Esophagus mucosa (tissue), 1 donor: ENCODE measurements around the gene DNAJB13. TPM values are rescaled to one million over a fixed set of nuclear protein-coding genes. Genes with fewer than 3 reads are reported as not detected.
"Not testable (repeated sequence)": the region's sequence is repeated elsewhere in the genome, so short reads cannot be mapped to it uniquely, and the experiment has no call there.

Experiments
- ATAC-seq: fragments of 200-7000 bp; cut with Tn5 transposase; one replicate; pipeline ENCODE4 v1.9.1; 2020
- total RNA-seq: library from RNA; stranded (reverse); gene quantifications from one replicate; pipeline ENCODE4 v1.2.4, GENCODE V29; 2023
- donor health status: DM: yes; HTN: yes; CAD: no.

The DNAJB13 gene, protein sequence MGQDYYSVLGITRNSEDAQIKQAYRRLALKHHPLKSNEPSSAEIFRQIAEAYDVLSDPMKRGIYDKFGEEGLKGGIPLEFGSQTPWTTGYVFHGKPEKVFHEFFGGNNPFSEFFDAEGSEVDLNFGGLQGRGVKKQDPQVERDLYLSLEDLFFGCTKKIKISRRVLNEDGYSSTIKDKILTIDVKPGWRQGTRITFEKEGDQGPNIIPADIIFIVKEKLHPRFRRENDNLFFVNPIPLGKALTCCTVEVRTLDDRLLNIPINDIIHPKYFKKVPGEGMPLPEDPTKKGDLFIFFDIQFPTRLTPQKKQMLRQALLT
- not detected for total RNA-seq

GRCh38 chr11:73950869-73951710 is at the start of gene DNAJB13:
TSS of gene DNAJB13 (plus strand) at chr11:73951026. CDS start at chr11:73951070, 44 bp downstream.
- peak; percentile 87 for ATAC-seq

GRCh38 chr11:73902303-73902702 is 48.5 kb upstream of the DNAJB13 start:
- no peak for ATAC-seq

DNA sequence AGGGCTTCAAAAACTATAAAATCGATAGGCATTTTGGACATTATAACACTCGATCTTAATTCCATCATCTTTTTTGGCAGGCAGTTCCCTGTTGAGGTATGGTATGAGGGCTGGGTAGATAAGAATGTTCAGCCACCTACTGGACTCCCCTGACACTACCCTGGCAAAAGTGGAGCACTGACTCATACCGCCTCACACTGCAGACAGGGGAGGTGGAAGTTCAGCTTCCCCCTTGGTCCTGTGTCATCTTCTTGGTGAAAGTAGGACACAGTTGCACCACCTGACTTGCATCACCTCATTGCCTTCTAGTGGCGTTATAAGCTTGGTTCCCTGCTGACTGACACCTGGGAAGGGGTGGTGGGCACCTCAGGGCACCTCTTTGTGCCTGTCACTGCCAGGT is 43.6 kb upstream of the DNAJB13 start:
- peak; percentile 77 for ATAC-seq

GRCh38 chr11:73912026-73912425 is 38.8 kb upstream of the DNAJB13 start:
- no peak for ATAC-seq

- no peak for ATAC-seq
Observed at GRCh38 chr11:73913472-73913871, 37.4 kb upstream of the DNAJB13 start.

GRCh38 chr11:73914284-73914683 is 36.5 kb upstream of the DNAJB13 start:
- no peak for ATAC-seq

DNA sequence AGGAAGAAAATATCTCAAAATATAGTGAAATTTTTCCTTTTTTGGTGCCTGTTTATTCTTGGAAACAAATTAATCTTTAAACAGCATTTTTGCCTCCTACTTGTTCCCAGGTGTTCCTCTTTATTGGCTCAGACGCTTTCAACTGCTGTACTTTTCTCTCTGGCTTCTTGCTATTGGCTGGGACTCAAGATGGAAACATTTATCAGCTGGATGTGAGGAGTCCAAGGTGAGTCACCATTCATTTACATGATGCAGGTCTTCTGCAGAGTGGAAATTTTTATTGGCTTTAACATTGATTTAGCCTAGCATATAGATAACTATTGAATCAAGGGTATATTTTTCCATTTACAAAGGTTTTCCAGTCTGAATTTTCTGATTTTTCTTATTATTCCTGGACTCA is 34.4 kb upstream of the DNAJB13 start:
- no peak for ATAC-seq

GRCh38 chr11:73921180-73921579 is 29.6 kb upstream of the DNAJB13 start:
- no peak for ATAC-seq

DNA sequence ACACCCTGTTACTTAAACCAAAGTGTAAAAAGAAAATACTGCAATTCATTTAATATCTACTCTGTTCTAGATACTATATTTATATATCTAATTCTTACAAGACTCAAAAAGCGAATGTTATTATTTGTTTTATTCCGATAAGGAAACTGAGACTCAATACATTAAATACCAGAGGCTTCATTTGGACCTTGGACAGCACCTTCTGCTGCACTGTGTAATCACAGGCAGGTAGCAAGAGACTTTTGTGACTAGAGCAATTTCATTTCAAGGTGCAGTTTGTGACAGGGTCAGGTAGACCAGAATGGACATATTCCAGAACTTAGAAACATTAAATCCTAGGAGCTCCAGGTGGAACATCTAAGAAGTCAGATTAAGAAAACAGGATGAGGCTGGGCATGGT is 21.4 kb upstream of the DNAJB13 start:
- no peak for ATAC-seq

- ATAC-seq = peak; percentile 87
Observed at GRCh38 chr11:73931039-73931645, 19.7 kb upstream of the DNAJB13 start.

- ATAC-seq = no peak
Observed at GRCh38 chr11:73931951-73932350, 18.9 kb upstream of the DNAJB13 start.

DNA sequence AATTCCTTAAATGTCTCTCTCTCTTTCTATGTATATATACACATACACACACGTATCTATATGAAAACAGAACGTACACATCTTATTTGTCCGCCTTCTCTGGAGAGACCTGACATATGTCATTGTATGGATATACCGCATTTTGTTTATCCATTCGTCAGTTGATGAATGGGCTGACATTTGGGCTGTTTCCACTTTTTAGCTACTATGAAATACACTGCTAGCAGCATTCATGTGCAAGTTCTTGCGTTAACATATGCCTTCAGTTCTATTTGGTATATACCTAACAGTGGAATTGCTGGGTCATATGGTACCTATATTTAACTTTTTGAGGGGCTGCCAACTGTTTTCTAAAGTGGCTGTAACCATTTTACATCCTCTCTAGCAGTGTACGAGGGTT is 18.0 kb upstream of the DNAJB13 start:
- no peak for ATAC-seq

DNA sequence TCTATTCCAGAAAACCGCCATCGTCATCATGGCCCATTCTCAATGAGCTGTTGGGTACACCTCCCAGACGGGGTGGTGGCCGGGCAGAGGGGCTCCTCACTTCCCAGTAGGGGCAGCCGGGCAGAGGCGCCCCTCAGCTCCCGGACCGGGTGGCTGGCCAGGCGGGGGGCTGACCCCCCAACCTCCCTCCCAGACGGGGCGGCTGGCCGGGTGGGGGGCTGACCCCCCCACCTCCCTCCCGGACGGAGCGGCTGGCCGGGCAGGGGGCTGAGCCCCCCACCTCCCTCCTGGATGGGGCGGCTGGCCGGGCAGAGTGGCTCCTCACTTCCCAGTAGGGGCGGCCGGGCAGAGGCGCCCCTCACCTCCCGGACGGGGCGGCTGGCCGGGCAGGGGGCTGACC is 14.8 kb upstream of the DNAJB13 start:
- not testable (repeated sequence) for ATAC-seq

DNA sequence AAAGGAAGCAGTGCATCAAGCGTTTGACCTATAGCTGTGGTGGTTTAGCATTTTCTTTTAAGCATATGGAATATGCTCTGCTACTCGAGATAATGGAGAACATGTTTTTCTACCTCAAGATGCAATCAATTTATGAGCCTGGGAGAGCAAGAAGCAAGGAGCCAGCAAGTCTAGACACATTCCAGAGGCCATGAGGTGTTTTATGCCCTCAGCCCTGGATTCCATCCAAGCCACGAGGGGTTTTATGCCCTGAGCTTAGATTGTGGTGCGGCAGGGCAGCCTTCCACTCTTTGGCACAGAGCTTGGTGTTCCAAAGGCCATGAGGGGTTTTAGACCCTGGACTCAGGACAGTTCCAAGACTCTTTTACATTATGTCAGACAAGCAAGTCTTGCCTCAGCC is 11.7 kb upstream of the DNAJB13 start:
- no peak for ATAC-seq

GRCh38 chr11:73940801-73941570 is 9.8 kb upstream of the DNAJB13 start:
- no peak for ATAC-seq

- no peak for ATAC-seq
Observed at GRCh38 chr11:73942010-73942409, 8.8 kb upstream of the DNAJB13 start.

GRCh38 chr11:73944085-73944484 is 6.7 kb upstream of the DNAJB13 start:
- no peak for ATAC-seq

DNA sequence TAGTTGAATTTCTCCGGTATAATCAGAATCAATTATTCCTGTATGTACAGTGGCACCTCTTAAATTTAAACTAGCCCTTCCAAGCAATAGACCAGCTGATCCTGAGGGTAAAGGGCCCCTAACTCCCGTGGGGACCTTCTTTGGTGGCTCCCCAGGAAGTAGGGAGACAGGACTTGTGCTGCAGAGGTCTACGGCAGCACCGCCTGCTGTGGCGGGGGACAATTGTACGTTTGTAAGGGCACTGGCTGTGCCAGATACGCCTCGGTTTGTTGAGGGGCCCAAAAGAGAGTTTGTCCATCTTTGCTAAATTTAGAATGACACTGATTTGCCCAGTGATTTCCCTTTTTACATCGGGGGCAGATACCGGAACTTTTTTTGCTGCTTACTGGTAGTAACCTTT is 5.9 kb upstream of the DNAJB13 start:
- no peak for ATAC-seq

GRCh38 chr11:73945396-73945795 is 5.4 kb upstream of the DNAJB13 start:
- no peak for ATAC-seq

GRCh38 chr11:73946798-73947458 is 3.9 kb upstream of the DNAJB13 start:
- no peak for ATAC-seq

DNA sequence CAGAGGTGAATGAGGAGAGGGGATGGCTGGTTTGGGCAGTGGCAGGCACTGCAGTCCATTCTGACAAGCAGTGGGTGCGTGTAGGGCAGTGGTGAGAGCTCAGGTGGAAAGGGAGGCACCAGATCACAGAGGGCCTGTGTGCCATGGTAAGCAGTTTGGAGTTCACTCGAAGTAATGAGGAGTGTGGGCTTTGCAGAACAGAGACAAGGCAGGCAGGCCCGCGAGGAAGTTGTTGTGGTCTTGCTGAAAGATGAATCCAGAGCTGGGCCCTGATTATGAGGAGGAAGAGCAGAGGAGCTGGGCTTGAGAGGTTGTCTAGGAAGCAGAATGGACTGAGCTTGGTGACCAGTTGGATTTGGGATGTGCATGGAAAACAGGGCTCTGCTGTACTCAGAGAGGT is 1.6 kb upstream of the DNAJB13 start:
- ATAC-seq = peak; percentile 8

DNA sequence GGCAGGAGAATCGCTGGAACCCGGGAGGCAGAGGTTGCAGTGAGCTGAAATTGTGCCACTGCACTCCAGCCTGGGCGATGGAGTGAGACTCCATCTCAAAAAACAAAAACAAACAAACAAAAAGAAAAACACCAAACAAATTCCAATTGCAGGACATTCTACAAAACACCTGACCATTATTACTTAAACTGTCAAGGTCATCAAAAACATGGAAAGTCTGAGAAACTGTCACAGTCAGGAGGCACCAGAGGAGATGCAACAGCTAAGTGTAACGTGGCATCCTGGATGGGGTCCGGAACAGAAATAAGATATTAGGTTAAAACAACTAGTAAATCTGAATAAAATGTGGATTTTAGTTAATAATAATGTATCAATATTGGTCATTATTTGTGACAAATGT is 914 bp upstream of the DNAJB13 start:
- no peak for ATAC-seq
